RWPE2 (cell line): Measurements from ENCODE around the gene RIMBP2.

Experiments
- ATAC-seq: fragments of 200-7000 bp; cut with Tn5 transposase; 3 replicates; pipeline ENCODE4 v1.9.1; 2021; ENCODE audit warnings: low read depth
- DNase-seq: peaks from one replicate; pipeline ENCODE4 v3.0.0-alpha.2; 2020; ENCODE audit warnings: low spot score
- H3K27ac ChIP-seq: fragments of 450-650 bp; 2 replicates; pipeline ENCODE4 v1.5.1; 2017; ENCODE audit warnings: mild to moderate bottlenecking; ENCODE audit not compliant: poor library complexity, severe bottlenecking
- H3K27me3 ChIP-seq: fragments of 250-450 bp; sonication (Bioruptor Pico); 2 replicates; pipeline ENCODE4 v1.5.1; 2021; ENCODE audit warnings: mild to moderate bottlenecking, moderate library complexity; ENCODE audit not compliant: insufficient read depth, poor library complexity, severe bottlenecking
- H3K36me3 ChIP-seq: fragments of 250-450 bp; sonication (Bioruptor Pico); 2 replicates; pipeline ENCODE4 v1.5.1; 2020; ENCODE audit warnings: low read depth, mild to moderate bottlenecking, moderate library complexity
- H3K4me1 ChIP-seq: fragments of 250-450 bp; sonication (Bioruptor Pico); 2 replicates; pipeline ENCODE4 v1.5.1; 2021; ENCODE audit warnings: mild to moderate bottlenecking, moderate library complexity; ENCODE audit not compliant: insufficient read depth, poor library complexity, severe bottlenecking
- H3K4me3 ChIP-seq: fragments of 250-450 bp; sonication (Bioruptor Pico); 2 replicates; pipeline ENCODE4 v1.5.1; 2021; ENCODE audit warnings: mild to moderate bottlenecking, moderate library complexity; ENCODE audit not compliant: severe bottlenecking
- H3K9me3 ChIP-seq: fragments of 250-450 bp; sonication (Bioruptor Pico); 2 replicates; pipeline ENCODE4 v1.5.1; 2021; ENCODE audit warnings: mild to moderate bottlenecking, moderate library complexity; ENCODE audit not compliant: severe bottlenecking
- TF ChIP-seq, protein P1 (sequence below): fragments of 450-650 bp; IDR thresholded peaks from one replicate; pipeline ENCODE4 v1.5.1; 2017; ENCODE audit warnings: mild to moderate bottlenecking, moderate library complexity; ENCODE audit not compliant: poor library complexity, severe bottlenecking

Gene RIMBP2

DNA sequence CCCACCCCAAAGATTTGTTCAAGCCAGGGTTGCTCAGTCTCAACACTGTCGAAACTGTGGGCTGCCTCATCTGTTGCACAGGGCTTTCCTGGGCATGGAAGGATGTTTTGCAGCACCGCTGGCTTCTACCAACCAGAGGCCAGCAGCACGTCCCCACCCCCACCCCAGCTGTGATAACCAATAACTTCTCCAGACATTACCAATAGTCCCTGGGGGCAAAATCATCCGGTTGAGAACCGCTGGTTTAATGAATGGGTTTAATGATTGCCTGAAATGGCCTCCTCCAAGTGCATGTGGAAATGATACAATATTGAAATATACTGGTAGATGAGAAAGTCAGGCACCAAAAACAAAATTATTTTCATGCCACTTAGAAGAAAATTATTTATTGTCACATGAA lies 44.5 kb downstream of the RIMBP2 start:
- DNase-seq (no peak), ATAC-seq (no peak)
- Histone ChIP-seq H3K4me3 (no peak overlapping the region), H3K4me1 (no peaks in the 10 kb centered on the region), H3K36me3 (no peaks in the 10 kb centered on the region), H3K9me3 (no peaks in the 10 kb centered on the region), H3K27me3 (no peaks in the 10 kb centered on the region), H3K27ac (no peak overlapping the region)
- TF ChIP-seq, protein P1, sequence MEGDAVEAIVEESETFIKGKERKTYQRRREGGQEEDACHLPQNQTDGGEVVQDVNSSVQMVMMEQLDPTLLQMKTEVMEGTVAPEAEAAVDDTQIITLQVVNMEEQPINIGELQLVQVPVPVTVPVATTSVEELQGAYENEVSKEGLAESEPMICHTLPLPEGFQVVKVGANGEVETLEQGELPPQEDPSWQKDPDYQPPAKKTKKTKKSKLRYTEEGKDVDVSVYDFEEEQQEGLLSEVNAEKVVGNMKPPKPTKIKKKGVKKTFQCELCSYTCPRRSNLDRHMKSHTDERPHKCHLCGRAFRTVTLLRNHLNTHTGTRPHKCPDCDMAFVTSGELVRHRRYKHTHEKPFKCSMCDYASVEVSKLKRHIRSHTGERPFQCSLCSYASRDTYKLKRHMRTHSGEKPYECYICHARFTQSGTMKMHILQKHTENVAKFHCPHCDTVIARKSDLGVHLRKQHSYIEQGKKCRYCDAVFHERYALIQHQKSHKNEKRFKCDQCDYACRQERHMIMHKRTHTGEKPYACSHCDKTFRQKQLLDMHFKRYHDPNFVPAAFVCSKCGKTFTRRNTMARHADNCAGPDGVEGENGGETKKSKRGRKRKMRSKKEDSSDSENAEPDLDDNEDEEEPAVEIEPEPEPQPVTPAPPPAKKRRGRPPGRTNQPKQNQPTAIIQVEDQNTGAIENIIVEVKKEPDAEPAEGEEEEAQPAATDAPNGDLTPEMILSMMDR: no peak

DNA sequence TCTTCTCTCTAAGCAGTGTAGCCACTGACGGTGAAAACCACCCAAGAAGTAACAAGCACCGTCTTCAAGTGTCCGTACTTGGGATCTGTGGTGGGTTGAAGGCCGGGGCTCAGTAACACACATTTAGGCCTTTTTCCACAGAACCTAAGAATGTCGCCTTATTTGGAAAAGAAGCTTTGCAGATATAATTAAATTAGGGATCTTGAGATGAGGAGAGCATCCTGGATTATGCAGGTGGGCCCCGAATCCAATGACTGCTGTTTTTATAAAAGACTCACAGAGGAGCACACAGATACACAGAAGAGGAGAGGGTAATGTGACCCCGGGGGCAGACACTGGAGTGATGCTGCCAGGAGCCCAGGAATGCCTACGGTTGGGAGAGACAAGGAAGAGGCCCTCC lies 46.3 kb downstream of the RIMBP2 start:
- DNase-seq: no peak
- H3K4me1 ChIP-seq: peaks cover 6% of the 10 kb centered on the region
- H3K27ac ChIP-seq: no peak overlapping the region
- no peak overlapping the region for H3K4me3 ChIP-seq
- H3K27me3 ChIP-seq: no peaks in the 10 kb centered on the region
- ATAC-seq: no peak
- TF ChIP-seq, protein P1: no peak
- no peaks in the 10 kb centered on the region for H3K36me3 ChIP-seq
- H3K9me3 ChIP-seq: no peaks in the 10 kb centered on the region

DNA sequence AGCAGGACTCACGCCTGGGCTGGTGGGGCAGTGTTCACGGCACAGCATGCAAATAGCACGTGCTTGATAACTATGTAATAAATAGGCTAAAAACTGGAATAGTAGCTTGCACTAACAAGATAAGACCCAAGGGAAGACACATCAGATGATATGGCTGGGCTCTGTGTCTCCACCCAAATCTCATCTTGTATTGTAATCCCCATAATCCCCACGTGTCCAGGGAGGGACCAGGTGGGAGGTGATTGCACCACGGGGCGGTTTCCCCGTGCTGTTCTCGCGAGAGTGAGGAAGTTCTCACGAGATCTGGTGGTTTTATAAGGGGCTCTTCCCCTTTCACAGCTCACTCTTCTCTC lies 46.9 kb downstream of the RIMBP2 start:
- peaks cover 6% of the 10 kb centered on the region for H3K4me1 ChIP-seq
- no peak overlapping the region for H3K4me3 ChIP-seq
- DNase-seq (no peak), ATAC-seq (no peak)
- no peaks in the 10 kb centered on the region for H3K27me3 ChIP-seq
- H3K9me3 ChIP-seq: no peaks in the 10 kb centered on the region
- no peak overlapping the region for H3K27ac ChIP-seq
- TF ChIP-seq, protein P1: no peak
- no peaks in the 10 kb centered on the region for H3K36me3 ChIP-seq

DNA sequence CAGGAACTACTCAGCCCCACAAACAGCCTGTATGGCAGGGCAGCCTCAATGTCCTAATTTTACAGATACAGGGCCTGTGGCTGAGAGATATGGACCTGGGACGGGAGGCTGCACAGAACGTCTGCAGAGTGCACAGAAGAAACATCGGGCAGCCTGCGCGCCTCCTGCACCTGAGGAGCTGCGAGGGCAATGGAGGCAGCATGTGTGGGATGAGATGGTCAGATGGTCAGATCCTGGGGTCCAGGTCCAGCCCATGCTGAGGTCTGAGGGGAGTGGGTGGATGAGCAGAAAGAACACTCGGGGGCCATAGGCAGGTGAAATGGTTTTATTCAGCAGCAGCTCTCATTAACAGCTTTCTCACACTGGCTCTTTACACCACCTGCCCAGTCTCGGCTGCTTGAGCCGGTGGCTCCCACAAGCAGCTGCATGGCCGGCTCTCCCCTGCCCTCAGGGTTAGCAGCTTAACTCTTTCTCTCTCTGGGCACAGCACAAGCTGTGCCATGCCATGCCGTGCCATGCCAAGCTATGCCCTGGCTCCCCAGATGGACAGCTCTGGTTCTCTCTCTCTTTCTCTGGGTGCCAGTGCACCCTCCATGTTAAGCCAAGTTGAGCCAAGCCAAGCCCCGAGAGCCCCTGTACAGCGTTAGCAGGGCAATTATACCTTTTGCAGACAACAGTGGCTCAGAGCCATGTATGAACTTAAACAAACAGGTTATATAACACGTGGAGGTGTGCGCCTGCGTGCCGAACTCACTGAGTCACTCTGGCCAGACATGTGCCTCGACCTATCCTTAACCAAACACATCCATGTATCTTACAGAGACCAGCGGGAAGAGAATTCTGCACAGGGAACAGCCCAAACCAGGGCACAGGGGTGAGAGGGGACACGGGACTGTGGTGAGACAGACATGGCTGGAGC lies 47.6 kb downstream of the RIMBP2 start:
- Histone ChIP-seq H3K9me3 (no peaks in the 10 kb centered on the region), H3K4me1 (peaks cover 6% of the 10 kb centered on the region), H3K27ac (no peak overlapping the region), H3K36me3 (no peaks in the 10 kb centered on the region), H3K27me3 (no peaks in the 10 kb centered on the region), H3K4me3 (no peak overlapping the region)
- no peak for DNase-seq
- TF ChIP-seq, protein P1: no peak
- ATAC-seq: no peak

GRCh38 chr12:130667421-130667960 lies 48.6 kb downstream of the RIMBP2 start:
- TF ChIP-seq, protein P1: no peak
- Histone ChIP-seq H3K27me3 (no peaks in the 10 kb centered on the region), H3K4me3 (no peak overlapping the region), H3K36me3 (no peaks in the 10 kb centered on the region), H3K4me1 (peaks cover 6% of the 10 kb centered on the region), H3K27ac (no peak overlapping the region), H3K9me3 (no peaks in the 10 kb centered on the region)
- ATAC-seq (no peak), DNase-seq (no peak)
